K562 (cell line): ENCODE data around the gene DUSP16.

Experiments
- KDM1A ChIP-seq, 2 experiments: fragments of 450-650 bp; IDR thresholded peaks; 2 replicates each; pipeline ENCODE4 v1.6.1; 2016; ENCODE audit warnings: mild to moderate bottlenecking in 2 of 2
- KLF6 ChIP-seq: fragments of 250-450 bp; sonication (Bioruptor Pico); IDR thresholded peaks from 2 replicates; pipeline ENCODE4 v1.4.0; 2020; ENCODE audit warnings: mild to moderate bottlenecking, moderate library complexity, borderline replicate concordance
- MCM3 ChIP-seq: fragments of 450-650 bp; IDR thresholded peaks from 2 replicates; pipeline ENCODE4 v1.6.1; 2016
- NCOA1 ChIP-seq: fragments of 450-650 bp; IDR thresholded peaks from 2 replicates; pipeline ENCODE4 v1.6.1; 2016; ENCODE audit warnings: low read depth
- THRA ChIP-seq: fragments of 450-650 bp; IDR thresholded peaks from 2 replicates; pipeline ENCODE4 v1.6.1; 2017; ENCODE audit warnings: mild to moderate bottlenecking, moderate library complexity
- ZNF239 ChIP-seq: fragments of 250-450 bp; sonication (Bioruptor Pico); IDR thresholded peaks from 2 replicates; pipeline ENCODE4 v1.4.0; 2020; ENCODE audit warnings: mild to moderate bottlenecking

GRCh38 chr12:12592930-12593329 is 30.3 kb upstream of the DUSP16 start:
- no peak for TF ChIP-seq NCOA1
- TF ChIP-seq ZNF239 (CRISPR knock-in tag) = no peak
- TF ChIP-seq MCM3 = no peak
- no peak for TF ChIP-seq KLF6 (CRISPR knock-in tag)
- no peak for TF ChIP-seq KDM1A (IDR thresholded peaks at IDR 0.05)
- TF ChIP-seq THRA = no peak
